B cell (primary cell): ENCODE measurements around the gene DDHD1. TPM values are rescaled to one million over a fixed set of nuclear protein-coding genes. Genes with fewer than 3 reads are reported as not detected.

ENCODE experiments used
- ATAC-seq: fragments of 200-7000 bp; cut with Tn5 transposase; one replicate; pipeline ENCODE4 v1.10.0; 2021; ENCODE audit warnings: low read depth, mild to moderate bottlenecking, moderate number of reproducible peaks, moderate library complexity
- CTCF ChIA-PET: fragments of 350-600 bp; sonication (Branson Sonifier 250); formaldehyde crosslinking; loops from one replicate; lab custom pipeline; 2021; ENCODE audit warnings: antibody characterized with exemption, inconsistent platforms; lab: Charles Lee
- POLR2A ChIA-PET: fragments of 350-600 bp; sonication (Branson Sonifier 250); formaldehyde crosslinking; loops from one replicate; lab custom pipeline; 2021; ENCODE audit warnings: antibody characterized with exemption; lab: Charles Lee
- DNase-seq: peaks from one replicate; pipeline ENCODE4 v3.0.0; 2013
- H2AFZ ChIP-seq: 2 replicates; pipeline ENCODE4 v1.6.1; 2012; ENCODE audit warnings: mild to moderate bottlenecking, low read depth, low read length; ENCODE audit not compliant: insufficient read depth, poor library complexity, severe bottlenecking
- H3K27ac ChIP-seq, 2 donors: 1 replicate in 1 of 2; 2 replicates in 1 of 2; pipeline ENCODE4 v1.5.1; 2012 to 2013; ENCODE audit warnings: low read length in 2 of 2, mild to moderate bottlenecking in 2 of 2, moderate library complexity in 1 of 2
- H3K27me3 ChIP-seq, 4 experiments: fragments of 200-600 bp in 1 of 4; sonication (generic) in 1 of 4; replicated peaks in 1 of 4; 1 replicate in 2 of 4; 2 replicates in 2 of 4; pipeline versions ENCODE4 v1.6.1 to v1.7.0; 2013 to 2016; ENCODE audit warnings: low read length in 3 of 4, mild to moderate bottlenecking in 2 of 4, mixed read lengths in 1 of 4, moderate library complexity in 1 of 4; ENCODE audit not compliant: insufficient read depth in 4 of 4, control insufficient read depth in 3 of 4; ENCODE audit errors: control extremely low read depth in 1 of 4
- H3K36me3 ChIP-seq, 2 experiments: replicated peaks in 1 of 2; 1 replicate in 1 of 2; 2 replicates in 1 of 2; pipeline versions ENCODE4 v1.6.1 to v1.7.1; 2013; ENCODE audit warnings: low read length in 1 of 2; ENCODE audit not compliant: insufficient read depth in 2 of 2, control insufficient read depth in 1 of 2; ENCODE audit errors: control extremely low read depth in 1 of 2, extremely low read depth in 1 of 2
- H3K4me1 ChIP-seq, 2 donors: fragments of 200-600 bp in 1 of 2; sonication (generic) in 1 of 2; 1 replicate in 1 of 2; 2 replicates in 1 of 2; pipeline versions ENCODE4 v1.5.1 to v1.6.1; 2013 to 2017; ENCODE audit warnings: low read length in 2 of 2; ENCODE audit not compliant: control insufficient read depth in 2 of 2, insufficient read depth in 2 of 2
- H3K4me2 ChIP-seq: replicated peaks from 2 replicates; pipeline ENCODE3; 2012; ENCODE audit warnings: mild to moderate bottlenecking, low read depth, low read length; ENCODE audit not compliant: poor library complexity, severe bottlenecking
- H3K4me3 ChIP-seq, 5 experiments: fragments of 200-600 bp in 1 of 5; sonication (generic) in 1 of 5; 1 replicate in 3 of 5; 2 replicates in 2 of 5; pipeline versions ENCODE4 v1.5.1 to v1.7.0; 2011 to 2016; ENCODE audit warnings: low read length in 4 of 5, mild to moderate bottlenecking in 4 of 5, low read depth in 2 of 5, control low read depth in 1 of 5, moderate library complexity in 1 of 5; ENCODE audit not compliant: insufficient read depth in 1 of 5; ENCODE audit errors: control extremely low read depth in 1 of 5, extremely low read depth in 1 of 5
- H3K79me2 ChIP-seq: fragments of 200-600 bp; sonication (generic); one replicate; pipeline ENCODE4 v1.6.0; 2016; ENCODE audit warnings: low read length; ENCODE audit not compliant: control insufficient read depth, insufficient read depth
- H3K9ac ChIP-seq: fragments of 200-600 bp; sonication (generic); 2 replicates; pipeline ENCODE4 v1.6.1; 2017; ENCODE audit warnings: mild to moderate bottlenecking, low read length, moderate library complexity
- H3K9me3 ChIP-seq, 3 donors: one replicate each; pipeline versions ENCODE4 v1.6.1 to v1.7.1; 2013; ENCODE audit warnings: low read length in 2 of 3; ENCODE audit not compliant: control insufficient read depth in 2 of 3, insufficient read depth in 1 of 3; ENCODE audit errors: control extremely low read depth in 1 of 3
- H4K20me1 ChIP-seq: 2 replicates; pipeline ENCODE4 v1.6.0; 2012; ENCODE audit warnings: mild to moderate bottlenecking, low read length; ENCODE audit not compliant: insufficient read depth, control insufficient read depth, poor library complexity, severe bottlenecking
- H3K27ac Mint-ChIP-seq: one replicate; pipeline ENCODE4 v1.8.0; 2021; ENCODE audit warnings: mixed read lengths
- H3K27me3 Mint-ChIP-seq: one replicate; pipeline ENCODE4 v1.8.0; 2021; ENCODE audit warnings: mixed read lengths
- H3K4me1 Mint-ChIP-seq: one replicate; pipeline ENCODE4 v1.8.0; 2021; ENCODE audit warnings: mixed read lengths
- H3K4me3 Mint-ChIP-seq: one replicate; pipeline ENCODE4 v1.8.0; 2021; ENCODE audit warnings: mixed read lengths
- H3K9me3 Mint-ChIP-seq: one replicate; pipeline ENCODE4 v1.8.0; 2022; ENCODE audit warnings: mixed read lengths; ENCODE audit not compliant: insufficient read depth
- EZH2 ChIP-seq: IDR thresholded peaks from 2 replicates; pipeline ENCODE4 v1.6.1; 2012; ENCODE audit warnings: borderline replicate concordance, low read depth, mild to moderate bottlenecking, moderate library complexity, low read length; ENCODE audit not compliant: insufficient read depth, poor library complexity, severe bottlenecking
- WGBS: methylation state at CpG from one replicate; pipeline ENCODE4 v1.1.5; 2013; ENCODE audit warnings: missing lambda C conversion rate; ENCODE audit not compliant: insufficient coverage; 5-methylcytosine and 5-hydroxymethylcytosine counted together
- intact Hi-C: fragments of 100-400 bp; cut with micrococcal nuclease; formaldehyde crosslinking; loops from one replicate; pipeline ENCODE4 v1.10.0; 2022
- polyA minus RNA-seq: library from RNA; depleted of rRNA, polyadenylated mRNA; stranded (reverse); fragments of >200 nt; gene quantifications from 2 replicates; pipeline ENCODE4 v1.2.3, GENCODE V29; 2012
- polyA plus RNA-seq: library from polyadenylated mRNA; depleted of rRNA; stranded (reverse); fragments of >200 nt; gene quantifications from 2 replicates; pipeline ENCODE4 v1.2.3, GENCODE V29; 2012
- total RNA-seq, 2 donors: library from RNA; stranded (reverse); fragments of 120-200 nt in 1 of 2; gene quantifications; 1 replicate in 1 of 2; 2 replicates in 1 of 2; pipeline versions ENCODE4 v1.2.3 to v1.2.4, GENCODE V29; 2013 to 2022
- TF ChIP-seq, protein P1 (sequence below): fragments of 200-600 bp; IDR thresholded peaks from one replicate; pipeline ENCODE4 v1.8.0; 2022; ENCODE audit warnings: antibody characterized with exemption, mild to moderate bottlenecking

The DDHD1 gene
- total RNA-seq (75.4 and 75.8 TPM in 2 replicates), polyA plus RNA-seq (7.1 and 12.3 TPM in 2 replicates), polyA minus RNA-seq (26.1 and 36.6 TPM in 2 replicates)
- total RNA-seq (2013), result 32.1 TPM

DNA sequence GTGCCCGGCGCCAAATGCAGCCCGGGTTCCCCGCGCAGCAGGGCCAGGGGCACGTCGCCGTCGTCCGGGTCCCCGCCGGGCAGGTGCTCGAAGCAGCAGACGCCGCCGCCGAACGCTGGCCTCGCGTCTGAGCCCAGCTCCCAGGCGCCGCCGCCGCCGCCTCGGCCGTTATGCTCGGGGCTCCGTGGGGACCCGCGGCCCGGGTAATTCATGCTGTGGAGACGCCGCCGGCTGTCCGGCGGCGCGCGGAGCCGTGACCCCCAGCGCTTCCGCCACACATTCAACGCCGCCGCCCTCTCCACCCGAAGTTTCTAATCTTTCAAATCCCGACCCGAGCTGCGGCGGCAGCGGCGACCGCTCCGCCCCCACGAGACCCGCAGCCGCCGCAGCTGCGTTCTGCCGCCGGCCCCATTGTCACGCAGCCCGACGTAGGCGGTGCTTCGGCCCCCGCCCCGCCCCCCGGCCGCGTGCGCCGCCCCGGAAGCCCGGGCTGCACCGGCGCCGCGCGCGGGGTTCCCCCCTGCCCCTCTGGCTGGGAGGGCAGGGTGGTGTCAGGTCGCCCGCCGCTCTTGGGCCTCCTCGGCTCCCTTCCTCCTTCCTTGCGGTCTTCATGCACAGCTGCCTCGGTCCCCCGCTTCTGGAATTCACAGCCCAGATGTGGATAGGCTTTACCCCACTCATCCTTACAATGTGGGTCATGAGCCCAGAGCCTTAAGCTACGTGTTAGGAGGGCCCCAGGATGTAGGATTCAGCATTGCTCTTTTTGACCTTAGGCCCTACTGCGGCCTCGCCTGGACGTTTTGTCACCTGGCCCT, at the start of gene DDHD1:
Gene DDHD1, minus strand, starts transcription at position 437 of the 815 bp plus-strand sequence. Its CDS starts 225 bp downstream, at position 212.
- H3K9me3 Mint-ChIP-seq, result no peaks in the 10 kb centered on the region
- peaks cover 44% of the 10 kb centered on the region for H3K4me1 Mint-ChIP-seq
- Histone ChIP-seq H3K27me3 (no peaks in the 10 kb centered on the region), H3K4me2 (peak within 1 kb of the TSS; percentile 85), H3K4me3 (peak within 1 kb of the TSS; percentile 65 to 85 (median 78)), H3K79me2 (peaks cover 45% of the 10 kb centered on the region), H3K4me1 (peaks cover 29 to 39% of the 10 kb centered on the region in 2 donors), H3K36me3 (no peaks in the 10 kb centered on the region), H3K9ac (peak within 1 kb of the TSS; percentile 90), H4K20me1 (peaks cover 19% of the 10 kb centered on the region), H2AFZ (peak within 1 kb of the TSS; percentile 95), H3K9me3 (peaks cover 0 to 5% (median 0%) of the 10 kb centered on the region in 3 donors), H3K27ac (peak within 1 kb of the TSS; percentile 86 to 96)
- POLR2A ChIA-PET, result interaction anchor here (0.6 to 2.0 kb wide), 5 partner anchors 27 to 601 kb away, joined by 3 to 9 read pairs (median 3); partner anchors contain the start of genes ERO1A, GPR137C and TXNDC16
- 1% methylated on average over 92 of the region's 93 CpGs for WGBS
- ATAC-seq (peak; percentile 84), DNase-seq (peak; percentile 94)
- no peaks in the 10 kb centered on the region for H3K27me3 Mint-ChIP-seq
- CTCF ChIA-PET, result interaction anchor here (0.6 to 2.5 kb wide), 6 partner anchors 26 to 328 kb away, joined by 3 to 10 read pairs (median 7); no protein-coding TSS in a partner anchor
- H3K4me3 Mint-ChIP-seq, result peak within 1 kb of the TSS; percentile 99
- TF ChIP-seq, protein P1, sequence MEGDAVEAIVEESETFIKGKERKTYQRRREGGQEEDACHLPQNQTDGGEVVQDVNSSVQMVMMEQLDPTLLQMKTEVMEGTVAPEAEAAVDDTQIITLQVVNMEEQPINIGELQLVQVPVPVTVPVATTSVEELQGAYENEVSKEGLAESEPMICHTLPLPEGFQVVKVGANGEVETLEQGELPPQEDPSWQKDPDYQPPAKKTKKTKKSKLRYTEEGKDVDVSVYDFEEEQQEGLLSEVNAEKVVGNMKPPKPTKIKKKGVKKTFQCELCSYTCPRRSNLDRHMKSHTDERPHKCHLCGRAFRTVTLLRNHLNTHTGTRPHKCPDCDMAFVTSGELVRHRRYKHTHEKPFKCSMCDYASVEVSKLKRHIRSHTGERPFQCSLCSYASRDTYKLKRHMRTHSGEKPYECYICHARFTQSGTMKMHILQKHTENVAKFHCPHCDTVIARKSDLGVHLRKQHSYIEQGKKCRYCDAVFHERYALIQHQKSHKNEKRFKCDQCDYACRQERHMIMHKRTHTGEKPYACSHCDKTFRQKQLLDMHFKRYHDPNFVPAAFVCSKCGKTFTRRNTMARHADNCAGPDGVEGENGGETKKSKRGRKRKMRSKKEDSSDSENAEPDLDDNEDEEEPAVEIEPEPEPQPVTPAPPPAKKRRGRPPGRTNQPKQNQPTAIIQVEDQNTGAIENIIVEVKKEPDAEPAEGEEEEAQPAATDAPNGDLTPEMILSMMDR, result no peak
- TF ChIP-seq EZH2, result no peak
- peak within 1 kb of the TSS; percentile 99 for H3K27ac Mint-ChIP-seq
- intact Hi-C loops, result loop anchor here (1.0 to 10.0 kb wide), 10 partner anchors 26 to 1874 kb away; partner anchors contain the start of genes CNIH1, FERMT2, GMFB and GNPNAT1

DNA sequence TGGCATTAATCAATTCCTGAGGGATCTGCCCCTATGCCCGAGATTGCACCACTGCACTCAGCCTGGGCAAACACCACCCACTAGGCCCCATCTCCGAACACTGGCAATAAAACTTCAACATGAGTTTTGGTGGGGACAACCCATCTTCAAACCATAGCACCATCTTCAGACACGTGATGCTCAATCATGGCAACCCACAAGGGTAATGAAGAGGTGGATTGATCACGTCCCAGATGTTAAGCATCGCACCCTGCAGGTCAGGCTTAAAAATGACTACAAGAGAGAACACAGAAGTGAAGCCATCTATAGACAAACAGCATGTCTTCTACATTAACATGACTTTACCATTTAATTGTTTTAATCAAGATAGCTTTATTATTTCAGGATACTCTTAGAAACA, 42.8 kb upstream of the DDHD1 start:
- Histone ChIP-seq H3K27me3 (no peaks in the 10 kb centered on the region), H3K36me3 (no peaks in the 10 kb centered on the region), H3K79me2 (no peaks in the 10 kb centered on the region), H4K20me1 (no peaks in the 10 kb centered on the region), H3K4me3 (no peak overlapping the region), H3K9ac (no peak overlapping the region), H3K9me3 (peaks cover 0 to 6% (median 0%) of the 10 kb centered on the region in 3 donors), H3K27ac (no peak overlapping the region), H3K4me1 (no peaks in the 10 kb centered on the region), H2AFZ (no peak overlapping the region), H3K4me2 (no peak overlapping the region)
- no peaks in the 10 kb centered on the region for H3K4me1 Mint-ChIP-seq
- DNase-seq, result no peak
- no peak for ATAC-seq
- ChIA-PET CTCF (no interaction called here), POLR2A (no interaction called here)
- WGBS, result 83% methylated on average over 1 of the region's 5 CpGs
- H3K27ac Mint-ChIP-seq, result no peak overlapping the region
- intact Hi-C loops, result no loop called here
- no peaks in the 10 kb centered on the region for H3K27me3 Mint-ChIP-seq
- no peak for TF ChIP-seq EZH2
- TF ChIP-seq, protein P1, result no peak
- H3K9me3 Mint-ChIP-seq, result no peaks in the 10 kb centered on the region
- no peak overlapping the region for H3K4me3 Mint-ChIP-seq
